ENCODE results near the gene OGFOD2. TPM values are rescaled to one million over a fixed set of nuclear protein-coding genes. Genes with fewer than 3 reads are reported as not detected.

OGFOD2 gene
- total RNA-seq, 1 experiment from 2014 or later, result 79.9 TPM

DNA sequence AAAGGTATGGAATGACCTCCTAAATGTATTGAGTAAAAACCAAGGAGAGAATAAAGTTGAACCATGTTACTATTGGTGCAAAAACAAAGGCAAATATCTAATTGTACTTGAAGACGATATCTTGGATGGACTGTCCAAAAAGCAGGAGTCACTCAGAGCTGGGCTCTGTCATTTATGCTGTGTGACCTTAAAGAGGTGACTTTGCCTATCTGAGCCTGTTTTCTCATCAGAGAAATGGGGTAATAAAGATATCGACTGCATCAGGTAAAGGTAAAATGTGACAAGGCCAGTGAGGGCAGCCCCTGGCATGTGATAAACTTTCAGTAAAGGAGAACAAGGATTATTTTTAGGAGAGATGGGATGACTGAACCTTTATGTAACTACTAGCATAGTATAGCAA is 6.9 kb upstream of the OGFOD2 start:
- DNase-seq (ENCODE audit: low read depth), result no peak
- in situ Hi-C loops (cut with HindIII; ENCODE audit: low pct_unique_long_range_greater_than_20kb, low sequenced_read_pairs), result no loop called here

DNA sequence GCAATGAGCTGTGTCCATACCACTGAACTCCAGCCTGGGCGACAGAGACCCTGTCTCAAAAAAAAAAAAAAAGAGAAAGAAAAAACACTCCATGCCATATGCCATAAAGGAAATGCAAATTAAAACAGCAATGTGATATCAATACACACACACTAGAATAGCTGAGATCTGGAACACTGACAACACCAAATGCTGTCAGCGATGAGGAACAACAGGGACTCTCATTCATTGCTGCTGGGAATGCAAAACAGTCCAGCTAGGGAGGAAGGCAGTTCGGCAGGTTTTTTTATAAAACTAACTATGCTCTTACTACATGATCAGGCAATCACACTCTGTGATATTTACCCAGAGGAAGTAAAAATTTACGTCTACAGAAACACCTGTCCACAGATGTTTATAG is 5.4 kb upstream of the OGFOD2 start:
- no peak for DNase-seq (ENCODE audit: low read depth)
- in situ Hi-C loops (cut with HindIII; ENCODE audit: low pct_unique_long_range_greater_than_20kb, low sequenced_read_pairs), result no loop called here

DNA sequence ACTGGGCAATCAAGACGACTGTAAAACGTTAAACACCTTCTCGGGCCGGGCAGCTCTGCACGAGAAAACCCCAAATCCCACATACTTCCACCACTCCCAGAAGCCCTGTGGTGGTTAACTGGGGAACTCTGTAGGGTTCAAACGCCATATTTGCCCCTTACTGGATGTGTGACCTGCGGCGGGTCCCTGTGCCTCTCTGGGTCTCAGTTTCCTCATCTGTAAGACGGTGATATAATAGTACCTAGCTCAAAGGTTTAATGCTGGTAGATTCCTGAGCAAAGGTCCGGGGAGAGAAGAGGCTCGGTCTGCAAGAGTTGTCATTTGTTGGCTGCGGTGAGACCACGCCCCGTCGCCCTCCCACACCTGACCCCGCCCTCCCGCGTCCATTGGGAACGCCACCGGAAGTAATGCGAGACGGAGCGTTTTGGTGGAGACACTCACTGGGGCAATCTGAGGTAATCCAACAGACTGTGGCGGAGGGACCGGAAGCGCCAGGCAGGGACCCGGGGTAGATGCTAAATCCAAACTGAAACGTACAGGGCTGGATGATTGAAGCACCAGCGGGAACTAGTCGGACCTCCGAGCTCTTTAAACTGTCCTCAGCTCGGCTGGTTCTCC is 661 bp upstream of the OGFOD2 start:
- peak; percentile 94 for DNase-seq (ENCODE audit: low read depth)
- in situ Hi-C loops (cut with HindIII; ENCODE audit: low pct_unique_long_range_greater_than_20kb, low sequenced_read_pairs), result no loop called here

DNA sequence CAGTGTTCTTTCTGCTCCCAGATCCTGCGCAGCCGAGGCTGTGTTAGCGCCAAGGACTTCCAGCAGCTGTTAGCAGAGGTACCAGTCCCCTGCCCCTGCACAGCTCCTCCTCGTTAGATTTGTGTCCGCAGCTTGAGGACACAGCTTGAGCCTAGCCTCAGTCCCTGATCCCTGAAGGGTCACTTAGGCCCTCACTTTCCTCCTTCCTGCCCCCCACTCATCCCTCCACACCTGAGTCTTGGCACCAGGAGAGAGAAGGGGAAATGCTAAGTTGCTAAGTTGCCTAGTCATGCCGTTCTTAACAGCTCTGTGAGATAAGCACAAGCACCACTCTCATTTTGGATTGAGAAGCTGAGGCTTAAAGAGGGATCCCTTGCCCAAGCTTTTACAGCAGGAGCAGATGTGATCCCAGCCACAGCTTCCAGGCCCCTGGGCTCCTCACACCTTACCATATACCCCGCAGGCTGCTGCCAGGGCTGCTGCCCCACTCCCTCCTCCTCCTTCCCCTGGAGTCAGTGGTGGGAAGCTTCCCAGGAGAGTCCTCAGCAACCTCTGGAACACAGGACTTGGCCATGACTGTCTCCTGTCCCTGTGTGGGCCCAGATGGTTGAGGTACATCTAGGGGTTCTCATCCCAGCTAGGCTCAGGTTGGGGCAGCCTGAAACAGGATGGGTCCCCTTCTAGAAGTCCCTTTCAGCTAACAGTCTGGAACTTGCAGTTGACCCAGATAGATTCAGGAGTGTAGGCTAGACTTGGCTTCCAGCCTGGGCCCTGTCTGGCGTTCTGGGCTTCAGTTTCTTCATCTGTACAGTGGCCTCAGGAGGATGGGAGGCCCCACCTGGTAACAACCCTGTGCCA is 975 bp downstream of the OGFOD2 start:
- in situ Hi-C loops (cut with HindIII; ENCODE audit: low pct_unique_long_range_greater_than_20kb, low sequenced_read_pairs), result no loop called here
- DNase-seq (ENCODE audit: low read depth), result peak; percentile 31

DNA sequence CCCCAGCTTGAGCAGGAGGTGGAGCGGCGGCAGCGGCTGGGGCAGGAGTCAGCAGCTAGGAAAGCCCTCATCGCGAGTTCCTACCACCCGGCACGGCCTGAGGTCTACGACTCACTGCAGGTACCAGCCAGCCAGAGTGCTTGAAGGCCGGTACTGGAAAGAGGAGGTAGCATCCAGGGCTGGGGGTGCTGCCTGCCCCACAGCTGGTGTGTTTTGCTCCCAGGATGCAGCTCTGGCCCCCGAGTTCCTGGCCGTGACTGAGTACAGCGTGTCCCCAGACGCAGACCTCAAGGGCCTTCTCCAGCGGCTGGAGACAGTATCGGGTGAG is 1.6 kb downstream of the OGFOD2 start:
- in situ Hi-C loops (cut with HindIII; ENCODE audit: low pct_unique_long_range_greater_than_20kb, low sequenced_read_pairs), result no loop called here

DNA sequence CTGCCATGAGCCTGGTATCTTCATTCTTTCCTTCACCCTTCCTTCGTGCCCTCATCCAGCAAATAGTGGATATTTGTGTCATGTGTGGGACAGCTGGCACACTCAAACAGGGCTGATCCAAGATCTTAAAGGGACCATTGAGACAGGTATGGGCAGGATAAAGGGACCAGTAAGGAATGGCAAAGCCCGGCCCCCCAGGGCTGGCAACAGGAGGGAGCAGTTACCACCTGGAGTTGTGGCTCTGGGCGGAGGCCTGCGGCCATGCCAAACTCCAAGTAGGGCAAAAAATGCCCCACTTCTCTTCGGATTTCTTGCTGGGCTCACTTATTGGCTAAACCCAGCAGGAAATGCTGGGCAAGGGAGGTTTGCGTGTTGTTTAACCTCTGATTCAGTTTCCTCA is 2.1 kb downstream of the OGFOD2 start:
- in situ Hi-C loops (cut with HindIII; ENCODE audit: low pct_unique_long_range_greater_than_20kb, low sequenced_read_pairs), result no loop called here
- DNase-seq (ENCODE audit: low read depth), result no peak

More for the DNA sequence above, 1.6 kb downstream of the OGFOD2 start:
- DNase-seq (ENCODE audit: low read depth), result no peak

DNA sequence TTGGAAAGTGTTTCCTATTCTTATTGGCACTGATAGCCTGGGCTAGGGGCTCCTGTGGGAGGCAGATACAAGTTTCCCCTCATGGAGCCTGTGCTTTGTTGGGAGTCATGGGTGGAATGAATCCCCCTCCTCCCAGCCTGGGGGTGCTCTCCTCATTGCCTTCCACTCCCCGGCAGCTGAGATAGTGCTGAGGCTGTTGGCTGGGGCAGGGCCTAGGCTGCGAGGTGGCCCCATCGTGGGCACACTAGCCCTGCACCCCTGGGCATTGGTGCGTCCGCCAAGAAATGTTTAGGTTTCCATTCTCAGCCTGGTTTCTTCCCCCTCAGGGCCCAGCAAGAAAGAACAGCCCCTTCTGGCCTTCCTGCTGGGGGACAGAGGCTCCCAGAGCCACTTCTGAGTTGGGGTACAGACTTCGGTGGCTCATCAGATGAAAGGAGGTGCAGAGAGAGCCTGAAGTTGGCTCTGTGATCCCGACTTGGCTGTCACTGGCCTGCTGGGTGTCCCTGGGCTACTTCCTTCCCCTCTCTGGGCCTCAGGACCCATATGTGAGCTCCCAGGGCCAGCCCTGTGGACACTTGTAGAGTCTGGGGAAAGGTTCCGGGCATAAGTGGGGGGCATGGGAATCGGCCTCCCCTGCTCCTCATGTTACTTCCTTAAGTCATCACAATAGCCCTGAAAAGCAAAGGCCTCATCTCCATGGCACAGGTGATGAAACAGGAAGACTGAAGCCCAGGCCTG is 2.8 kb downstream of the OGFOD2 start:
- in situ Hi-C loops (cut with HindIII; ENCODE audit: low pct_unique_long_range_greater_than_20kb, low sequenced_read_pairs), result no loop called here
- DNase-seq (ENCODE audit: low read depth), result no peak

DNA sequence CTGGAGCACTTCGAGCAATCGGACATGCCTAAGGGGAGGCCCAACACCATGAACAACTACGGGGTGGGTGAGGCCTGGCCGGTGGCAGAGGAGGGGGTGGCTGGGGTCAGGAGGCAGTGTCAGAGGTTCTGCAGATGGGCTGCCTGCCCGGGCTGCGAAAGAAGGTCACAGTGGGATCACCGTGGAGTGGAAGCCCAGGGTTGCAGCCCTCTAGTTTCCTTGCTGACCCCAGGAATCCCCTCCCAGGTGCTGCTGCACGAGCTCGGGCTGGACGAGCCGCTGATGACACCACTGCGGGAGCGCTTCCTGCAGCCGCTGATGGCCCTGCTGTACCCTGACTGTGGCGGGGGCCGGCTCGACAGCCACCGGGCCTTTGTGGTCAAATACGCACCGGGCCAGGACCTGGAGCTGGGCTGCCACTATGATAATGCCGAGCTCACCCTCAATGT is 3.5 kb downstream of the OGFOD2 start:
- in situ Hi-C loops (cut with HindIII; ENCODE audit: low pct_unique_long_range_greater_than_20kb, low sequenced_read_pairs), result no loop called here
- no peak for DNase-seq (ENCODE audit: low read depth)

DNA sequence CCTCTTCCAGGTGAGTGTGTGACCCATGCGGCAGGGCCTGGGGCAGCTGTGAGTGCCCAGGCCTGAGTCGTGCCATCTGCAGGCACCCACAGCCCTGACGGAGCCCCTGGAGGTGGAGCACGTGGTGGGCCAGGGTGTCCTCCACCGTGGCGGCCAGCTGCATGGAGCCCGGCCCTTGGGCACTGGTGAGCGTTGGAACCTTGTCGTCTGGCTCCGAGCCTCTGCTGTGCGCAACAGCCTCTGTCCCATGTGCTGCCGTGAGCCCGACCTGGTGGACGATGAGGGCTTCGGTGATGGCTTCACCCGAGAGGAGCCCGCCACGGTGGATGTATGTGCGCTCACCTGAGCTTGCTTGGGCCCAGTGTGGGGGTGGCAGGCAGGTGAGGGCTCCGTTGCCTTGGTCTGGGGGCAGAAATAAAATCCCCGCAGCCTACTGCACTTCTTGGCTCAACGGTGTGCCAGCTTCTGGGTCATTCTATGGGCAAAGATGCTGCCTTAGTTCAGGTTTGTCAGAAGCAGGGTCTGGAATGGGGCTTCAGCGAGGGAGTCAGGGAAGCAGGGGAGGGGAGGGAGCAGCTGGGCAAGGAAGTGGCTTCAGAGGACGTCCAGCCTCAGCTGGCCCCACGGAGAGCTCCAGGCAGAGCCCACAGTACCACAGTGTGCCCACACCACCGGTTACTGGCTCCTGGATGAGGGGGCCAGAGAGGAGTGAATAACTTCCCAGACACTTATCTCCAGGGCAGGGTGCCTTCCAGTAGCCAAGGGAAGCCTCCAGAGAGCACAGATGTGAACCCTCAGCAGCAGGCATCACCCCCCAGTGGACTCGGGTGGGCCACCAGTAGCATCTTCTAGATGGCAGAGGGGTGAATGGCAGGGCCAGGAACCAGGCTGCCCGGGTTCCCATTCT is 4.2 kb downstream of the OGFOD2 start:
- in situ Hi-C loops (cut with HindIII; ENCODE audit: low pct_unique_long_range_greater_than_20kb, low sequenced_read_pairs), result no loop called here
- no peak for DNase-seq (ENCODE audit: low read depth)

DNA sequence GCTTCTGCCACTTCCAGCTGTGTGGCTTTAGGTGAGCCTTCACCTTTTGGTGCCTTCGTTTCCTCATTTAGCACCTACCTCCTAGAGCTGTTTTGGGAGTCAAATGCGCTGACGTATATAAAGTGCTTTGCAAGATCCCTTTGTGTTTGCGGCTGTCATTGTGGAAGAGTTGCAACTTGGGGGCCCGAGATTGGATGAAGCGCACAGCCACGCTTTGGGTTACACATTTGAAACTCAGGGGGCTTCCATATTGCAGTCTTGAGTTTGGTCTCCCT is 4.8 kb downstream of the OGFOD2 start:
- in situ Hi-C loops (cut with HindIII; ENCODE audit: low pct_unique_long_range_greater_than_20kb, low sequenced_read_pairs), result no loop called here

DNA sequence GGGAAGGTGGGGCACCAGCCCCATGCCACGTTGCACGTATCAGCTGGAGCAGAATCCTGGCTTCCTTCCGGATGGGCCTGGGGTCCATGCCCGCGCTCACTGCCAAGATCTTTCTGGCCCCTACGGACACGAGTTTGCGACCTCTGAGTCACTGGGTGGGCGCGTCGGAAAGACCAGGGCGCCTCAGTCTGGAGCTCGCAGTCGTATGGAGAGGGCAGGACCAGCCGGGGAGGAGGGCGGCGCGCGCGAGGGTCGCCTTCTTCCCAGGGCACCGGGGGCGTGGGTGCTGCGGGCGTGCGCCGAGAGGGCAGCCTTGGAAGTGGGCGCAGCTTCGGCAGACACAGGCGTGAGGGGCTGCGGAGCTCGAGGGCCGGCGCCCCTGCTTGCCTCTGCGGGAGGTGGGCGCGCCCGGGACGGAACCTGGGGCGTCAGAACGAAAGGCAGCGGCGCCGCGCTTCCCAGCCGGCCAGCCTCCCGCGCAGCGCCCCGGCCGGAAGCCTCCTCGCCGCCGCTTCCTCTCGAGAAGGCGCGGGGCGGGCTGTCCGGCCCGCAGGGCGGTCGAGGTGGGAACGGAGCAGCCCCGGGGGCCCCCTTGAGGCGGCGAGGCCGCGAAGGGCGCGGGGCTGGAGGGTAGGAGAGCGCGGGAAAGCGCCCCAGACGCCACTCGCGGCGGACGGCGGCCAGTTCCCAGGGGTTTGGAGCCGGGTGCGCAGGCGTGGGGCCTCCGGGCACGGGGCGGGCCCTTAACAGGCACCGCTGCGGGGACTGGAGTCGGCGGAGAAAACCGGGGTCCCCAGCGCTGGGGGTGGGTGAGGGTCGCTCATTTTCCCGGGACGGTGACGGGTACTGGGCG is 5.4 kb downstream of the OGFOD2 start, which contains the start of gene ARL6IP4:
ARL6IP4 (plus strand) TSS at position 499 of the 853 bp plus-strand sequence. CDS start 459 bp downstream, outside the sequence.
- DNase-seq (ENCODE audit: low read depth), result peak; percentile 66
- in situ Hi-C loops (cut with HindIII; ENCODE audit: low pct_unique_long_range_greater_than_20kb, low sequenced_read_pairs), result no loop called here

More for the DNA sequence above, 4.8 kb downstream of the OGFOD2 start:
- DNase-seq (ENCODE audit: low read depth), result no peak

DNA sequence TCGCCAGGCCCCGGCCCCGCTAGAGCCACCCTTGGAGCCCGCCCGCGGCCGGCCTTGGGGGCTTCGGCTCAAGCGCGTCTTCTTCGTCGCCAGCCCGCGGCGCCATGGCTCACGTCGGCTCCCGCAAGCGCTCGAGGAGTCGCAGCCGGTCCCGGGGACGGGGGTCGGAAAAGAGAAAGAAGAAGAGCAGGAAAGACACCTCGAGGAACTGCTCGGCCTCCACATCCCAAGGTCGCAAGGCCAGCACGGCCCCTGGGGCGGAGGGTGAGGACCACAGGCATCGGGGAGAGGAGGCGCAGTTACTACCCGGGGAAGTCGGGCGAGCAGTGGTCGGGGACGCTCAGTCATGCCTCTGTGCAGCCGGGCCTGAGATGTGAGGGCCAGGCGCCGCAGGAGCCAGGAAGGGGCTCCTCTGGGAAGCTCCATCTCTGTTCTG is 6.0 kb downstream of the OGFOD2 start:
- in situ Hi-C loops (cut with HindIII; ENCODE audit: low pct_unique_long_range_greater_than_20kb, low sequenced_read_pairs), result no loop called here
- no peak for DNase-seq (ENCODE audit: low read depth)

DNA sequence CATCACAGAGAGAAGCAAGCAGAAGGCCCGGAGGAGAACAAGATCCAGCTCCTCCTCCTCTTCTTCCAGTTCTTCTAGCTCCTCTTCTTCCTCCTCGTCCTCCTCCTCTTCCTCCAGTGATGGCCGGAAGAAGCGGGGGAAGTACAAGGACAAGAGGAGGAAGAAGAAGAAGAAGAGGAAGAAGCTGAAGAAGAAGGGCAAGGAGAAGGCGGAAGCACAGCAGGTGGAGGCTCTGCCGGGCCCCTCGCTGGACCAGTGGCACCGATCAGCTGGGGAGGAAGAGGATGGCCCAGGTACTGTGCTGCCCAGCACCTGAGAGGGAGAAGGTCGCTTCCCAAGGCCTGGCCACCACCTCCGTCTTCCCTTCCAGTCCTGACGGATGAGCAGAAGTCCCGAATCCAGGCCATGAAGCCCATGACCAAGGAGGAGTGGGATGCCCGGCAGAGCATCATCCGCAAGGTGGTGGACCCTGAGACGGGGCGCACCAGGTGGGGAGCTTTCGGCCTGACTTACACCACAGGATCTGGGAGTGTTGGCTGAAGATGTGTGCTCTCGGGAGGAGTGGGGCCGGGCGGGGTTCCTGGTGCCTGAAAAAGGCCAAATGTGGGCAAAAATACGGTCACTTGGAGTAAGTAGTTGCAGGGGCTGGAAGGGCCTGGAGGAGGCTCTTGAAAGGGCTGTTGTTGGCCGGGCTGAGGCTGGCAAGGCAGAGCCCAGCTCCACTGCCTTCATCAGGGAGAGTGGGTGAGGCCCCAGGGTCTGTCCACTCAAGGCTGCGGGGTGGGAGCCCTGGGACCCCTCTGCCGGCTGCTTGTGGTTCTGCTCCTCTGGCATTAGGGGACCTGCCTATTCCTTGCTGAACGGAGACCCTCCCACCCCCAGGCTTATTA is 6.8 kb downstream of the OGFOD2 start:
- in situ Hi-C loops (cut with HindIII; ENCODE audit: low pct_unique_long_range_greater_than_20kb, low sequenced_read_pairs), result no loop called here
- no peak for DNase-seq (ENCODE audit: low read depth)

DNA sequence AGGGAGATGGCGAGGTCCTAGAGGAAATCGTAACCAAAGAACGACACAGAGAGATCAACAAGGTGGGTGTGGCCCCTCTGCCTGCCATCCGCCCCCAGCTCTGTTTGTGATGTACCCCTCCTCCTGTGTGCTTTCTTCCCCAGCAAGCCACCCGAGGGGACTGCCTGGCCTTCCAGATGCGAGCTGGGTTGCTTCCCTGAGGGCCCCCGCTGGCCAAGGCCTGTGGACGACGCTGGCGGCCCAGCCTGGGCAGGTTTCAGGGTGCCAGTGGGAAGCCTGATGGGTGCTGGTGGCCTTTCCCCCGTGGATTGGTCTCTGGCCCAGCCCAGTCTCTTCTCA is 7.4 kb downstream of the OGFOD2 start:
- in situ Hi-C loops (cut with HindIII; ENCODE audit: low pct_unique_long_range_greater_than_20kb, low sequenced_read_pairs), result no loop called here
- no peak for DNase-seq (ENCODE audit: low read depth)

DNA sequence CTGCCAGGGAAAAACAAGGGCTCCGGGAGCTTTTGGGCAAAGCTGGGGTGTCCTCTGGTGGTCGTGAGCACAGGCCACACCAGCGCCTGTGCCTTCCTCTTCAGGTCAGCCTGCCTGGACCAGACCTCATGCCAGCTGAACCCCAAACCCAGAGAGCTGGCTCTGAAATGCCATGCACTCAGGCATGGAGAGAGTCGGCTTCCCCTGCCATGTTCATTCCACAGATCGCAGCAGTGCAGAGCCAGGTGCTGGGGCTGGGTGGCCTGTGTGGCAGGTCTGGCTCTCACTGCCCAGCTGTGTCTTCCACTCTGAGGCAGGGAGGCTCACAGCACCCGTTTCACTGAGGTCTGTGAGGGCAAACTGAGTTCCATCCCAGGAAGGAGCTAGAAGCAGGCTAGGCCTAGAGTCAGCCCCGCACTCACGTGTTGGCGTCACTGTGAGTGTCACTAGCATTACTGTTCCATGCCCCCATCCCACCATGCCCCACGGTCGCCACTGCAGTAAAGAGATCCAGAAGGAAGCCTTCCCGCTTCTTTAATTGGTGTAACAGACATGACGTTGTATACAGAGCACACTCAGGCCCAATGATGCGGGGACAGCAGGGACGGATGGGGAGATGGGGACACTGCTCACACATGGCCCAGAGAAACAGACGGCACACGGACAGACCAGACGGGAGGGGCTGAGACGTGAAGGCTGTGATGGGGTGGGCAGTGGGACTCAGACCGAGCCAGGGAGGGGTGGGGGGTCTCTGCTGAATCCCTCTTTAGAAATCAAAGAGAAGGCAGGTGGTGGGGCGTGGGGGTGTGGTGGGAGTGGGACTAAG is 8.1 kb downstream of the OGFOD2 start:
- DNase-seq (ENCODE audit: low read depth), result no peak
- in situ Hi-C loops (cut with HindIII; ENCODE audit: low pct_unique_long_range_greater_than_20kb, low sequenced_read_pairs), result no loop called here
